Stimulated activated CD8-positive, alpha-beta memory T cell treated with anti-CD3 and anti-CD28 coated beads, Interleukin-12 subunit alpha, Interleukin-12 subunit beta, amount 100 ng/mL, for 4 hours (primary cell): Measurements from ENCODE around the gene SPIRE1.
"Not testable (repeated sequence)": the region's sequence is repeated elsewhere in the genome, so short reads cannot be mapped to it uniquely, and the experiment has no call there.

ENCODE experiments used
- DNase-seq: peaks from one replicate; pipeline ENCODE4 v3.0.0-alpha.2; 2020; ENCODE audit warnings: low read depth

SPIRE1 gene

DNA sequence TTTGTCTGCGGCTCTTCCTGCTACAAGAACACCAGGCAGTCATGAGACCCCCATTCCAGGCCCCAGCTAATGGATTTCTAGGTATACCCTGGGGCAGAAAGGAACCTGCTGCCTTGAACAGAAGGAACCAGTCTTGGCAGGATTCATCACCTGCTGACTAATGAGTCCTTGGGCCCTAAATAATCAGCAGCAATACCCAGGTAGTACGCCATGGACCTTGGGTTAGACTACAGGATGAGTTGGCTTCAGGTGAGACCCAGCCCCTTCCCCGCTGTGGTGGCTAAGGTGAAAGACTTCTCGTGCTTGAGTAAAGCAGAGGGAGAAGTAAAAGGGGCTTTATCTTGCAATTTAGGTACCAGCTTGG, 105.0 kb downstream of the SPIRE1 start:
- no peak for DNase-seq

DNA sequence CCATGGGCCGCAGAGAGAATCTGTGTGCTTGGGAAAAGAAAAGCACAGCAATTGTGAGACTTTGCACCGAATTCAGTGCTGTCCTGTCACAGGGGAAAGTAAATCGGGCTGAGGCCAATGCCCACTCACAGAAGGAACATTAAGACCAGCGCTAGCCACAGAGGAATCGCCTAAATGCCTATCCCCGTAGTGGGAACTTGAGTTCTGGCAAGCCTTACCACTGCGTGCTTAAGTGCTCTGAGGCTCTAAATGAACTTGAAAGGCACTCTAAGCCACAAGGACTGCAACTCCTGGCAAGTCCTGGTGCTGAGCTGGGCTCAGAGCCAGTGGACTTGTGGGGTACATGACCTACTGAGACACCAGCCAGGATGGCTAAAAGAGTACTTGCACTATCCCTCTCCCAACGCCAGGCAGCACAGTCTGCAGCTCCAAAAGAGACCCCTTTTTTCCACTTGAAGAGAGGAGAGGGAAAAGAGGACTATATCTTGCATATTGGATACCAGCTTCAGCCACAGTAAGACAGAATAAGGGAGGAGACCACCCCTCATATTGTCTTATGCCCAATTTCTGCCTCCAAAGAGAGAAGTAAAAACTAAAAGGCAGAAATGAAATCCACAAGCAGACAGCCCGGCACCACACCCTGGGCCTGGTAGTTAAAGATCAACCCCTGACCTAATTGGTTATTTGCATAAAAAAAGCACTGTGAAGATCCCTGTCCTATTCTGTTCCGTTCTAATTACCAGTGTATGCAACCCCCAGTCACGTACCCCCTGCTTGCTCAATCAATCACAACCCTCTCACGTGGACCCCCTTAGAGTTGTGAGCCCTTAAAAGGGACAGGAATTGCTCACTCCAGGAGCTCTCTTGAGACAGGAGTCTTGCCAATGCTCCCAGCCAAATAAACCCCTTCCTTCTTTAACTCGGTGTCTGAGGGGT, 105.7 kb downstream of the SPIRE1 start:
- DNase-seq, result not testable (repeated sequence)

- DNase-seq, result not testable (repeated sequence)
Measured at GRCh38 chr18:12551466-12551865, 106.4 kb downstream of the SPIRE1 start.

DNA sequence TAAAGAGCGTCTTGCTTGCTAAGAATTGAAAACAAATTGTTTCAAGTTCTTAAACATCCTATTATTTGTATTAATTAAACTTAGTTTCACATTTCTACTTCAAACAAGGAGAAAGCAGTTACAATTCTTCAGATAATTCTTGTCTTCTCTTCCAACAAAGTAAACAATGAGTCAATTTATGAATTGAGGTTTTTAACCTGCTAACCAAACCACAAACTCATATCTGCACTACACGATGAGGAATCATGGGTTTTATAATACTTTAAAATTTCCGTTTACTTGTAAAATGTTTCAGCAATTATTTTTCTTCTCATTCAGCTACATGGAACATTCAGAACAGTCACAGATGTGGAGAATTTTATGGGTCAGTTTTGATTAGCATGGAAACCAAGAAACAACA, 114.2 kb downstream of the SPIRE1 start:
- no peak for DNase-seq

GRCh38 chr18:12540751-12541150, 117.2 kb downstream of the SPIRE1 start:
- no peak for DNase-seq

DNA sequence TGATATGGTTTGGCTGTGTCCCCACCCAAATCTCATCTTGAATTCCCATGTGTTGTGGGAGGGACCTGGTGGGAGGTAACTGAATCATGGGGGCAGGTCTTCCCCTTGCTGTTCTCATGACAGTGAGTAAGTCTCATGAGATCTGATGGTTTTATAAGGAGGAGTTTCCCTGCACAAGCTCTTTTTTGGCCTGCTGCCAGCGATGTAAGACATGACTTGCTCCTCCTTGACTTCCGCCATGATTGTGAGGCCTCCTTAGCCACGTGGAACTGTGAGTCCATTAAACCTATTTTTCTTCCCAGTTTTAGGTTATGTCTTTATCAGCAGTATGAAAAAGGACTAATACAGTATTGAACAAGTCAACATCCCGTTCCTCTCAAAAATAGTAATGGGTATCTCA, 118.7 kb downstream of the SPIRE1 start:
- not testable (repeated sequence) for DNase-seq

GRCh38 chr18:12534820-12535219, 123.1 kb downstream of the SPIRE1 start:
- DNase-seq, result no peak

DNA sequence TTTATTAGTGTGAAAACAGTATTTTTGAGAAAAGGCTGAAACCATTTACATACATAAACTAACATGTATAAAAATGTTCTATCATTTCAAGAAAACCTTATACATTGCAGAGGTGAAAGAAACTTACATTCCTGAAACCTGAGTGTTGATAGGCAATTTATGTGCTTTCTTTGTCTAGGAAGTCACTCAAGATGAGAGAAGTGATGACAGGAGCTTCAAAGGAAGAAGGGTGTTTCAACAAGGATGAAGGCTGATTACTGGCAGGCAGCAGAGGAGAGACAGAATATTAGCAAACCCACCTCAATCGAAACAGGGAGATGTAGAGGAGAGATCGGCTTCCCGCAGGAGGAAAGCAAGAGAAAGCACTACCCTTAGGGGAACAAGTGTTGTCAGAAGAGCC, 125.2 kb downstream of the SPIRE1 start:
- no peak for DNase-seq

GRCh38 chr18:12531749-12532148, 126.2 kb downstream of the SPIRE1 start:
- no peak for DNase-seq

DNA sequence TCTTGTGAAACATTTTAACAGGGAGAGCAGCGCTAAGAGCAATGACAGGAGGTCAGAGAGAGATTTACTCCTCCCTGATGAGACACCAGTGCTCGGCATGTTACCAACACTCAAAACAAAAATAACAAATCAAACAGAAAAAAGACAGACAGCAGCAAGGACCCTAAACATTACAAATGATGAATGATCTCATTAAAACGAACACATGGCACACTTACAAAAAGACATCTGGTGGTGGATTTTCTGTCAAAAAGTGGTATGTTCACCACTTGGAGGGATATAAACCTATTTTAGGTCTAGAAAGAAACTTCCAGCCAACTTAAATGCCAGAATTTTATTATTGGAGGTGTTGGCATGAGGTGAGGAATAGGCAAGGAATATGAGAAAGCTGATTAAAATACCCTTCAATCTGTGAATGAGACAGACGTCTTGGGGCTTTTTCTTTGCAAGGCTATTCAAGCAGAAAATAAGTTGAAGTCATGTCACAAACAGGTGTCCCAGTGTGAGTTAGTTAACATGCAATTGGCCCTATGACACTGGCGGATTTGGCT, 137.4 kb downstream of the SPIRE1 start:
- DNase-seq, result no peak

DNA sequence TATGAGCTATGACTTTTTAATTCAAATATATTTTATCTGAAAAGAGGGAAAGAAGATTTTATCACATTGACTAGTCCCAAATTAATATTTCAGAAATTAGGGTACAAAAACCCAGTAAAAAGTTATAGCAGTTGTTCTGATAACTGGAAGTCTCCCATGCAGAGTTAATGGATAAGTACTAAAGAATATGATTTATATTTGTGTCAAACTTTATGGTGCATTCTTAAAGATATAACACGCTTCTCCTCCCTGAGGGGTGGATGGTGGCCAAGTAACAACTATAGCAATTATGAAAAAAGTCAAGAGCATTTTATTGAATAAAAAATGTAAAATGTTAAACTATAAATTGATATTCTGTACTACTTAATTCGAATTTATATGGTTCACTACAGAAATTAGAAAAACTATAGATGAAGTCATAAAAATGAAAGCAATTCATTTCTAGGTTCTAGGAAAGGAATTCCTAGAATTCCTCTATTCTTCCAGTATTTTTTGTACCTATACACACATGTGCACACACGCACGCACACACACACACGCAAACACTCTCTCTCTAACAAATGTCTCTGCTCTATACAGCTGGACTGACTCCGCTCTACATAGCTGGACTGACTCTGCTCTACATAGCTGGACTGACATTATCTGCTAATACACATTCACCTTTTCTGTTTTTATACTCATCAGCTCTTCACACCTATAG, 138.9 kb downstream of the SPIRE1 start:
- no peak for DNase-seq

DNA sequence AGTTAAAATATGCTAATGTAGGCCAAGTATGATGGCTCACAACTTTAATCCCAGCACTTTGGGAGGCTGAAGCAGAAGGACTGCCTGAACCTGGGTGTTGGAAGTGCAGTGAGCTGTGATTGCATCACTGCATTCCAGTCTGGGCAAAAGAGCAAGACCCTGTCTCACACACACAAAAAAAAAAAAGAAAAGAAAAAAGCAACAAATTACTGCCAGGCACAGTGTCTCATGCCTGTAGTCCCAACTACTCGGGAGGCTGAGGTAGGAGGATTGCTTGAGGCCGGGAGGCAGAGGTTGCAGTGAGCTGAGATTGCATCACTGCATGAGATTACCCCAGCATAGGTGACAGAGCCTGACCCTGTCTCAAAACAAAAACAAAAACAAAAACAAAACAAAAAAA, 139.6 kb downstream of the SPIRE1 start:
- DNase-seq, result no peak

GRCh38 chr18:12517142-12517825, 140.6 kb downstream of the SPIRE1 start:
- DNase-seq, result no peak

DNA sequence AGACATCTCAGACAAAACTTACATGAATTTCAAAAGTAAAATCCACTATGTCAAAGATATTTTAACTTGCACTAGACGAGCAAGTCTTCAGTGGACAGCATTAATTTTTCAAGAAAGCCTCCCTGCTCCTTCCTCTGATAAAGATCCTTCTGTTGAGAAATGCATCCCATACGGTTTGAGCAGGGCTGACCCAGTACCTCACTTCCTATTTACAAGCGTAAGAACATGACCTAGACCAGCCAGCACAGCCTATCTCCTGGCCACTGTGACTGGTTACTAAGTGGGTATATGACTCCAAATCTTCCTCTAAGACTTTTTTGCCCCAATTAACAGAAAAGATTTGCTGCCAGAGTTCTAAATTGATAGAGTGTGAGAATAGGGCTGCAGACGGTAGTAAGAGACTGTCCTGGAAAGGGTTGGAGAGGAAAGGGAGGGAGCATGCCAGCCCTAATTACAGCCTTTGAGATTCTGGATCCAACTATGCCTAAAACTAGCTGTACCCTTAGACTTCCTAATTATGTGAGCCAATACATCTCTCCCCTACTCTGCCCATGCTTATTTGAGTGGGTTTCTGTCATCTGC, 141.8 kb downstream of the SPIRE1 start:
- no peak for DNase-seq

DNA sequence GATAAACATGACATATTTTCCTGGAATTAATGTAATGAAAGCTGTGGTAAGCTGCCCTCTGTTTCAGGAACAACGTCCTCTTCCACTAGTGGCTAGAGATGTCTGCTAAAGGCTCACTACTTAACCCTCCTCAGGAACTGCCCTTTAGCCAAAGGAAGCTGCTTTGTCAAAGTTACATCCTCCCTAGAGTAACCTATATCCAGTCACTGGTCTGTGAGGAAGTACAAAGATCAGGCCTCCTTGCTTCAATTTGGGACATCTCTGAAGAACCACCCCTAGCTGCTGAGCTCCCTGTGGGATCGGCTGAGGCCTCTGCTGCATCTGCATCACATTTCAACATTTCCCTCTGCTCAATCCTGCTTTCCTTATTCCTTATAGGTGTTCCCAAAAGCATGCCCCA, 142.4 kb downstream of the SPIRE1 start:
- DNase-seq, result no peak

DNA sequence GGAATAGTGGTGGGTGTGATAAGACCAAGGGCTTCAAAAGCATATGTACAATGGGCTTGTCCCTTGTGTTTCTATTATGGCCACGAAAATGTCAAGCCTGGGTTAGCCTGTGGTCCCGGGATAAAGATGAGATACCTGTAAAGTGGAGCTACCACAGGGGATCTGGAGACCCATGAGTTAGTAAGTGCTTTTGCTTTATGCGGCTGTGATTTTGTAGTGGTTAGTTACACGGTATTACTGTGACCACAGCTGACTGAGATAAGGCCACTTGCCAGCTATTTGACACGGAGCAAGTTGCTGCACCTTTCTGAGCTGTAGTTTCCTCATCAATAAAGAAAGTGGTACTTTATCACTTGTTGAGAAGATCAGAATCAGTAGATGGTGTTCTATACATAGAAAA, 150.9 kb downstream of the SPIRE1 start:
- DNase-seq, result no peak

DNA sequence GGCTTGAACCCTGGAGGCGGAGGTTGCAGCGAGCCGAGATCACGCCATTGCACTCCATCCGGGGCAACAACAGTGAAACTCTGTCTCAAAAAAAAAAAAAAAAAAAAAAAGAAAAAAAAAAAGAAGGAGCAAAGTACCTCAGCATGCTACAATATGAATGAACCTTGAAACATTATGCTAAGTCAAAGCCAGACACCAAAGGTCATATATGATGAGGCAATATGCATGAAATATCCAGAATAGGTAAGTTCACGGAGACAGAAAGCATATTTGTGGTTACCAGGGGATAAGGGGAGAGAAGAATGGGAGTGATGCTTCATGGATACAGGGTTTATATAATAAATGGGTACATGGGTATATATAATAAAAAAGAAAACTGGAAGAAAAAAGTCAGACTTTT, 156.9 kb downstream of the SPIRE1 start:
- no peak for DNase-seq

DNA sequence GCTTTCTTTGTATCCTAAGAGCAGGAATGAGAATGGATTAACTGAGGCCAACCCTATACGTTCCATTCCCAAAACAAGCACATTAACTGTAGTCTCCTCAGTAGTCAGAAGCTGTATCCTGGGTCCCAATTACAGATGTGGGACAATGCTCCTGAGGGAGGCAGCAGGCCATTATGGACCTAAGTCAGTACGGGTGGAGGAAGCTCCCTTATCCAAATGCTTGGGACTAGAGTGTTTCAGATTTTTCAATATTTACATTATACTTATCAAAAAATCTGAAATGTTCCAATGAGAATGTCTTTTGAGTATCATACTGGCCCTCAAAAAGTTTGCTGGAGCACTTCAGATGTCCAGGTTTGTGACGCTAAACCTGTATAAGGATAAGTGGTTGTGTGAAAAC, 160.1 kb downstream of the SPIRE1 start:
- no peak for DNase-seq

- DNase-seq, result no peak
Measured at GRCh38 chr18:12497296-12497695, 160.6 kb downstream of the SPIRE1 start.

GRCh38 chr18:12492907-12493306, 165.0 kb downstream of the SPIRE1 start:
- no peak for DNase-seq

DNA sequence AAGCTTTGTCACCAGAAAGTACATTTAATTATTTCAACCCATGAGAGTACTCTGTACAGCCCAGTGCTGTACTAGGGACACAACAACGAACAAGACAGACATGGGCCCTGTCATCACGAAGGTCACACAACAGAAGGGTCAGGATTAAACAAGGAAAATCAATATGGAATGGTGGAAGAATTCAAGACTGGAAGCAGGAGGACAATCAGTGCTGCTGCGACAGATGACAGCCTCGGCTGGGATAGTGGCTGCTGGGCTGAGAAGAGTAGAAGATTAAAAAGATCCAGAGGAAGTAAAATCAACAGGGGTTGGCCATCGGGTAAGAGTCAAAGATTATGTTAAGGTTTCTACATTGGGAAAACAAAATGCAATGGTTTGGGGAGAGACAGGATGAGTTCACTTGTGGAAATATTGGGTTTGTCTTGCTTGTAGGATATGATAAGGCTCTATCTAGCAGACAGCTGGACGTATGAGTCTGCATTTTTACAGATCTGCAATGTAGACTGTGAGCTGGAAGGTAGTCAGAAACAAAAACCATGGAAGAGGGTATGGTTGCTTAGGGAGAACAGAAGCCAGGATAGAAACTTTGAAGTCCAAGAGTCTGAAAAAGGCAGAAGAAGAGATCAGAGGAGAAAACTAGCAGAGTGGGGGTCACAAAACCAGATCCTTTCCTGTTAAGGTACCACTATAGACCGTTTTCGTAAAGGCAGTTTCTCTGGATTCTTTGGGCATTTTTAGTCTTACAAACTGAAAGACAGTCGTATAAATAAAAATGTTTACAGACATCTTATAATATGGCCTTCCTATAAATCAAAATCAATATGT, 166.1 kb downstream of the SPIRE1 start:
- no peak for DNase-seq
